Ascending aorta (tissue), 2 donors: ENCODE results near the gene HTR3E. TPM values are rescaled to one million over a fixed set of nuclear protein-coding genes. Genes with fewer than 3 reads are reported as not detected.

ENCODE experiments used
- DNase-seq, 2 donors: peaks; one replicate each; pipeline ENCODE4 v3.0.0-alpha.2; 2019; ENCODE audit warnings: low spot score in 2 of 2
- H3K27ac ChIP-seq, 2 donors: fragments of 200-600 bp; sonication (generic); one replicate each; pipeline ENCODE4 v1.5.1; 2016 to 2017; ENCODE audit warnings: mild to moderate bottlenecking in 1 of 2
- H3K27me3 ChIP-seq: fragments of 200-600 bp; sonication (generic); one replicate; pipeline ENCODE4 v1.5.1; 2017
- H3K36me3 ChIP-seq, 2 donors: fragments of 200-600 bp; sonication (generic); one replicate each; pipeline ENCODE4 v1.5.1; 2016
- H3K4me1 ChIP-seq, 2 donors: fragments of 200-600 bp; sonication (generic); one replicate each; pipeline ENCODE4 v1.5.1; 2016 to 2017; ENCODE audit warnings: mild to moderate bottlenecking in 1 of 2
- H3K4me3 ChIP-seq, 2 donors: fragments of 200-600 bp; sonication (generic); one replicate each; pipeline ENCODE4 v1.5.1; 2016 to 2017; ENCODE audit warnings: mild to moderate bottlenecking in 1 of 2
- H3K9me3 ChIP-seq, 2 donors: fragments of 200-600 bp; sonication (generic); one replicate each; pipeline ENCODE4 v1.5.1; 2016
- intact Hi-C: fragments of 100-400 bp; cut with DNase I; formaldehyde crosslinking; loops from one replicate; pipeline ENCODE4 v1.15.1; 2023
- total RNA-seq: library from RNA; depleted of rRNA; stranded (reverse); fragments of >200 nt; gene quantifications from one replicate; pipeline ENCODE4 v1.1.0, GENCODE V29; 2016
- TF ChIP-seq, protein P1 (sequence below), 3 experiments: fragments of 200-600 bp in 2 of 3; fragments of 450-650 bp in 1 of 3; sonication (generic) in 2 of 3; IDR thresholded peaks; one replicate each; pipeline ENCODE4 v1.5.1; 2016 to 2019; ENCODE audit warnings: antibody characterized with exemption in 3 of 3, mild to moderate bottlenecking in 1 of 3, moderate library complexity in 1 of 3

Gene HTR3E
- total RNA-seq, 1 donor from 2014 or later: not detected

GRCh38 chr3:184075901-184076300 lies 21.0 kb upstream of the HTR3E start:
- H3K36me3 ChIP-seq: no peaks in the 10 kb centered on the region
- no peaks in the 10 kb centered on the region for H3K27me3 ChIP-seq
- intact Hi-C loops: no loop called here
- DNase-seq: no peak
- H3K4me3 ChIP-seq: no peak overlapping the region
- no peaks in the 10 kb centered on the region for H3K4me1 ChIP-seq
- TF ChIP-seq, protein P1, sequence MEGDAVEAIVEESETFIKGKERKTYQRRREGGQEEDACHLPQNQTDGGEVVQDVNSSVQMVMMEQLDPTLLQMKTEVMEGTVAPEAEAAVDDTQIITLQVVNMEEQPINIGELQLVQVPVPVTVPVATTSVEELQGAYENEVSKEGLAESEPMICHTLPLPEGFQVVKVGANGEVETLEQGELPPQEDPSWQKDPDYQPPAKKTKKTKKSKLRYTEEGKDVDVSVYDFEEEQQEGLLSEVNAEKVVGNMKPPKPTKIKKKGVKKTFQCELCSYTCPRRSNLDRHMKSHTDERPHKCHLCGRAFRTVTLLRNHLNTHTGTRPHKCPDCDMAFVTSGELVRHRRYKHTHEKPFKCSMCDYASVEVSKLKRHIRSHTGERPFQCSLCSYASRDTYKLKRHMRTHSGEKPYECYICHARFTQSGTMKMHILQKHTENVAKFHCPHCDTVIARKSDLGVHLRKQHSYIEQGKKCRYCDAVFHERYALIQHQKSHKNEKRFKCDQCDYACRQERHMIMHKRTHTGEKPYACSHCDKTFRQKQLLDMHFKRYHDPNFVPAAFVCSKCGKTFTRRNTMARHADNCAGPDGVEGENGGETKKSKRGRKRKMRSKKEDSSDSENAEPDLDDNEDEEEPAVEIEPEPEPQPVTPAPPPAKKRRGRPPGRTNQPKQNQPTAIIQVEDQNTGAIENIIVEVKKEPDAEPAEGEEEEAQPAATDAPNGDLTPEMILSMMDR (IDR thresholded peaks at IDR 0.05): no peak
- no peak overlapping the region for H3K27ac ChIP-seq
- no peaks in the 10 kb centered on the region for H3K9me3 ChIP-seq

DNA sequence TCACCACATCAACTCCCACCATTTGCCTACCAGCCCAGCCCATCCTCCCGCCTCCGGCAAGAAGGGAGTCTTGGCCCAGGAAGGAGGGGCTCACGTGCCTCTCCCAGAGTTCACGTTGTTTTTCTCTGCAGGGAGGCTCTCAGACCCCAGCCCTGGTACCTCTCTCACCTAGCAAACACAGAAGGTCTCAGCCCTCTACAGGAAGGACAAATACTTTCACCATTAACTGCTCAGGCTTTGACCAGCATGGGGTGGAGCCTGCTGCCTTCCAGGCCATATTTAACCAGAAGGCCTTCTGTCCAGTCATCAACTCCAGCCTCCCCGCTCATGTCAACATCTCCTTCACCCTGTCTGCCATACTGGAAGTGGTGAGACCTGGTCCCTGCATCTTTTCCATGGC lies 19.0 kb upstream of the HTR3E start:
- no peaks in the 10 kb centered on the region for H3K4me1 ChIP-seq
- intact Hi-C loops: no loop called here
- no peak for DNase-seq

GRCh38 chr3:184078851-184079250 lies 18.0 kb upstream of the HTR3E start:
- H3K4me3 ChIP-seq: no peak overlapping the region
- no peaks in the 10 kb centered on the region for H3K4me1 ChIP-seq
- no peaks in the 10 kb centered on the region for H3K36me3 ChIP-seq
- intact Hi-C loops: no loop called here
- DNase-seq: no peak
- TF ChIP-seq, protein P1 (IDR thresholded peaks at IDR 0.05): no peak
- H3K27ac ChIP-seq: no peak overlapping the region
- H3K27me3 ChIP-seq: no peaks in the 10 kb centered on the region
- H3K9me3 ChIP-seq: no peaks in the 10 kb centered on the region

More for the DNA sequence above, 19.0 kb upstream of the HTR3E start:
- Histone ChIP-seq H3K36me3 (no peaks in the 10 kb centered on the region), H3K9me3 (no peaks in the 10 kb centered on the region), H3K27ac (no peak overlapping the region), H3K27me3 (no peaks in the 10 kb centered on the region), H3K4me3 (no peak overlapping the region)
- TF ChIP-seq, protein P1 (IDR thresholded peaks at IDR 0.05): no peak

DNA sequence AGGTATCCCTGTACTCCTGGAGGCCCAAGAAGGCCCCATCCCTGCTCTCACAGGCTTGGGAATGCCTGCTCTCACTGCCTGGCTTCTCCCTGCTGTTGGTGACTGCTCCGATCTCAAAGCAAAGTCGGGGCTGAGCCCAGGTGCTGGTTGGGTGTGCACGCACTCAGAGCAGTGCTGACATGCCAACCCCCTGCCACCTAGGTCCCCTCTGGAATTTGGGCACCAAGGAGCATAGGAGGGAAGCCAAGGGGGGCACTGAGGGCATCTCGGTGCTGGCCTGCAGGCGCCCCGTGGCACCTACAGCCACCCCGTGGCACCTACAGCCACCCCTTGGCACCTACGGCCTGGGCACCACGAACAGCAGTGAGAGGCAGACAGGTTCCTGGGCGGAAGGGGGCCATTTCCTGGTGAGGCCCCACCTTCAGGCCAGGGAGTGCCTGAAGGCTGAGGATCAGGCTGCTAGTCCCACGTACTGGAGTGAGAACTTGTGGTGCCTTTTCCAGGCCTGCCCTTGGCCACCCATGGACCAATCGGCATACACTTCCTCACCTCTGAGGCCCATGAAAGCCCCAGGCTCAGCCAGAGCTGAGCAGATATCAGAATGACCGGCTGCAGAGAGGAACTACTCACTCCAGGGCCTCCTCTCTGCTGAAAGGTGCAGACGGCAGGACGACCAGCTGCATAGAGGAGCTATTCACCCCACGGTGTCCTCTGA lies 15.6 kb upstream of the HTR3E start:
- no peaks in the 10 kb centered on the region for H3K36me3 ChIP-seq
- H3K4me1 ChIP-seq: no peaks in the 10 kb centered on the region
- H3K9me3 ChIP-seq: peaks cover 0 to 5% of the 10 kb centered on the region in 2 donors
- intact Hi-C loops: no loop called here
- H3K27me3 ChIP-seq: no peaks in the 10 kb centered on the region
- no peak for DNase-seq
- H3K27ac ChIP-seq: no peak overlapping the region
- H3K4me3 ChIP-seq: no peak overlapping the region
- TF ChIP-seq, protein P1 (IDR thresholded peaks at IDR 0.05): no peak

- H3K27me3 ChIP-seq: no peaks in the 10 kb centered on the region
- H3K27ac ChIP-seq: no peak overlapping the region
- H3K4me1 ChIP-seq: no peaks in the 10 kb centered on the region
- H3K9me3 ChIP-seq: peaks cover 0 to 5% of the 10 kb centered on the region in 2 donors
- H3K36me3 ChIP-seq: no peaks in the 10 kb centered on the region
- no peak overlapping the region for H3K4me3 ChIP-seq
- TF ChIP-seq, protein P1 (IDR thresholded peaks at IDR 0.05): no peak
- no peak for DNase-seq
- intact Hi-C loops: no loop called here
Observed at GRCh38 chr3:184082034-184082433, 14.8 kb upstream of the HTR3E start.
